AG09309 (cell line): Measurements from ENCODE around the gene ELOVL3.
"Not testable (repeated sequence)": the region's sequence is repeated elsewhere in the genome, so short reads cannot be mapped to it uniquely, and the experiment has no call there.

Experiments
- DNase-seq: peaks from one replicate; pipeline ENCODE4 v3.0.0-alpha.2; 2010; ENCODE audit warnings: low read depth
- H3K4me3 ChIP-seq: 2 replicates; pipeline ENCODE4 v1.5.1; 2011; ENCODE audit warnings: mild to moderate bottlenecking, low read depth, low read length, moderate library complexity; ENCODE audit not compliant: control insufficient read depth
- CTCF ChIP-seq: IDR thresholded peaks from 2 replicates; pipeline ENCODE4 v1.5.1; 2011; ENCODE audit warnings: mild to moderate bottlenecking, low read depth, low read length, inconsistent platforms; ENCODE audit not compliant: insufficient read depth, control insufficient read depth; ENCODE audit errors: missing control alignments

ELOVL3 gene

GRCh38 chr10:102225646-102226541 is at the start of gene ELOVL3:
Gene ELOVL3 (plus strand): TSS chr10:102226299. CDS start chr10:102226549, 250 bp downstream.
- no peak for TF ChIP-seq CTCF
- DNase-seq, result peak; percentile 71
- peak within 1 kb of the TSS; percentile 6 for H3K4me3 ChIP-seq

GRCh38 chr10:102184606-102185005 is 41.5 kb upstream of the ELOVL3 start:
- H3K4me3 ChIP-seq, result no peak overlapping the region
- TF ChIP-seq CTCF, result no peak
- DNase-seq, result no peak

- no peak overlapping the region for H3K4me3 ChIP-seq
- no peak for TF ChIP-seq CTCF
- DNase-seq, result no peak
These were observed 40.8 kb upstream of the ELOVL3 start for GRCh38 chr10:102185272-102185671.

- H3K4me3 ChIP-seq, result no peak overlapping the region
- no peak for TF ChIP-seq CTCF
- DNase-seq, result no peak
These were observed 40.1 kb upstream of the ELOVL3 start for GRCh38 chr10:102185811-102186527.

- TF ChIP-seq CTCF, result no peak
- no peak for DNase-seq
- no peak overlapping the region for H3K4me3 ChIP-seq
These were observed 37.7 kb upstream of the ELOVL3 start for GRCh38 chr10:102188298-102188940.

- H3K4me3 ChIP-seq, DNase-seq: not testable (repeated sequence)
These were observed 36.9 kb upstream of the ELOVL3 start for GRCh38 chr10:102188941-102189898.
